Upper lobe of right lung (tissue), 1 donor: ENCODE data around the gene STON2. TPM values are rescaled to one million over a fixed set of nuclear protein-coding genes. Genes with fewer than 3 reads are reported as not detected.

Source experiments
- ATAC-seq: fragments of 200-7000 bp; cut with Tn5 transposase; one replicate; pipeline ENCODE4 v1.9.1; 2020; ENCODE audit warnings: mild to moderate bottlenecking, moderate library complexity
- DNase-seq: peaks from one replicate; pipeline ENCODE4 v3.0.0-alpha.2; 2020
- H3K27ac ChIP-seq: fragments of 200-600 bp; one replicate; pipeline ENCODE4 v1.8.0; 2022
- H3K27me3 ChIP-seq: fragments of 200-600 bp; one replicate; pipeline ENCODE4 v1.8.0; 2022; ENCODE audit warnings: mild to moderate bottlenecking
- H3K36me3 ChIP-seq: fragments of 200-600 bp; one replicate; pipeline ENCODE4 v1.8.0; 2022
- H3K4me1 ChIP-seq: fragments of 200-600 bp; one replicate; pipeline ENCODE4 v1.8.0; 2022
- H3K4me3 ChIP-seq: fragments of 200-600 bp; one replicate; pipeline ENCODE4 v1.8.0; 2022; ENCODE audit warnings: mild to moderate bottlenecking
- H3K9me3 ChIP-seq: fragments of 200-600 bp; one replicate; pipeline ENCODE4 v1.8.0; 2022
- intact Hi-C: fragments of 100-400 bp; cut with DNase I; formaldehyde crosslinking; loops from one replicate; pipeline ENCODE4 v1.11.0; 2022
- total RNA-seq: library from RNA; stranded (reverse); fragmentation: NEBNext Ultra II Directional; extraction: Animal tissue kit (Norgen Biotek cat#: 25700); gene quantifications from one replicate; pipeline ENCODE4 v1.2.1, GENCODE V29; 2021
- TF ChIP-seq, protein P1 (sequence below): fragments of 200-600 bp; IDR thresholded peaks from one replicate; pipeline ENCODE4 v1.8.0; 2022; ENCODE audit warnings: antibody characterized with exemption
- donor health status: DM: no; HTN: yes; CAD: no; lungs with severe emphysema.

Gene STON2
- total RNA-seq, 1 donor from 2014 or later, result 47.7 TPM

DNA sequence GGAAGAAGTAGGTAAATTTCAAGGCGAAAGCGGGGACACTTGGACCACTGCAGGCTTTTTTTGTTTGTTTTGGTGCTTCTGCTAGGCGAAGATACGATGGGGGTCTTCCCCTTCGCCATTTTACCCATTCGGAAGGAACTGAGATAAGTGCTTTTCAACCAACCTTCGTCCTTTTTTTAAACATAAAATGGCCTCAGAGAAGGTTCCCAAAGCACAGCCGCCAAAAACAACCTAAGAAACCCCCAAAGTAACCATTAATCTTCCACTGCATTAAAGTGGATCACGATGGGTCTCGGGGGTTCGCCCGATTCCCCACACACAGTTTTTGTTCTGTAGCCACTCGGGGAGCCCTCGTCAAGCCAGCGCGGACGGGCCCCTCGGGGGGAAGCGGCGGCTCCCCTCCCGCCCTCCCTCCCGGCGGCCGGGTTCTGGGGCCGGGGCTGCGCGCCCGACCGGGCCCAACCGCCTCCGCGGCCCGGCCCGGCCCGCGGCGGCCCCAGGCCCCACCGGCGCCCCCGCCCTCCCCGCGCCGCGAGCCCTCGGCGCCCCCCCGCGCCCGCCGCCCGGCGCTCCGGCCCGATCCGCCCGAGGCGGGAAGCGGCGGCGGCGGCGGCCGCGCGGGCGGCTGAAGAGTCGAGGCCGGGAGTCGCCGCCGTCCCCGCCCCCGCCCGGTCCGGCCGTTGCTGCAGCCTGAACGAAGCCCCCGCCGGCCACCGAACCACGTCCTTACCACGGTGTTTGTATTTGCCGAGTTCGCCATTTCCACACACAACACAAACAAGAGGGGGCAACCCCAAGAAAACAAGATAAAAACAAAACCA is 180.2 kb downstream of the STON2 start:
- Histone ChIP-seq H3K9me3 (no peaks in the 10 kb centered on the region), H3K27me3 (no peaks in the 10 kb centered on the region), H3K36me3 (peaks cover 16% of the 10 kb centered on the region), H3K4me3 (peak overlapping the region; percentile 83), H3K4me1 (peaks cover 21% of the 10 kb centered on the region), H3K27ac (peak overlapping the region; percentile 100)
- intact Hi-C loops, result no loop called here
- TF ChIP-seq, protein P1, sequence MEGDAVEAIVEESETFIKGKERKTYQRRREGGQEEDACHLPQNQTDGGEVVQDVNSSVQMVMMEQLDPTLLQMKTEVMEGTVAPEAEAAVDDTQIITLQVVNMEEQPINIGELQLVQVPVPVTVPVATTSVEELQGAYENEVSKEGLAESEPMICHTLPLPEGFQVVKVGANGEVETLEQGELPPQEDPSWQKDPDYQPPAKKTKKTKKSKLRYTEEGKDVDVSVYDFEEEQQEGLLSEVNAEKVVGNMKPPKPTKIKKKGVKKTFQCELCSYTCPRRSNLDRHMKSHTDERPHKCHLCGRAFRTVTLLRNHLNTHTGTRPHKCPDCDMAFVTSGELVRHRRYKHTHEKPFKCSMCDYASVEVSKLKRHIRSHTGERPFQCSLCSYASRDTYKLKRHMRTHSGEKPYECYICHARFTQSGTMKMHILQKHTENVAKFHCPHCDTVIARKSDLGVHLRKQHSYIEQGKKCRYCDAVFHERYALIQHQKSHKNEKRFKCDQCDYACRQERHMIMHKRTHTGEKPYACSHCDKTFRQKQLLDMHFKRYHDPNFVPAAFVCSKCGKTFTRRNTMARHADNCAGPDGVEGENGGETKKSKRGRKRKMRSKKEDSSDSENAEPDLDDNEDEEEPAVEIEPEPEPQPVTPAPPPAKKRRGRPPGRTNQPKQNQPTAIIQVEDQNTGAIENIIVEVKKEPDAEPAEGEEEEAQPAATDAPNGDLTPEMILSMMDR, result no peak
- DNase-seq (peak; percentile 81), ATAC-seq (peak; percentile 5)

DNA sequence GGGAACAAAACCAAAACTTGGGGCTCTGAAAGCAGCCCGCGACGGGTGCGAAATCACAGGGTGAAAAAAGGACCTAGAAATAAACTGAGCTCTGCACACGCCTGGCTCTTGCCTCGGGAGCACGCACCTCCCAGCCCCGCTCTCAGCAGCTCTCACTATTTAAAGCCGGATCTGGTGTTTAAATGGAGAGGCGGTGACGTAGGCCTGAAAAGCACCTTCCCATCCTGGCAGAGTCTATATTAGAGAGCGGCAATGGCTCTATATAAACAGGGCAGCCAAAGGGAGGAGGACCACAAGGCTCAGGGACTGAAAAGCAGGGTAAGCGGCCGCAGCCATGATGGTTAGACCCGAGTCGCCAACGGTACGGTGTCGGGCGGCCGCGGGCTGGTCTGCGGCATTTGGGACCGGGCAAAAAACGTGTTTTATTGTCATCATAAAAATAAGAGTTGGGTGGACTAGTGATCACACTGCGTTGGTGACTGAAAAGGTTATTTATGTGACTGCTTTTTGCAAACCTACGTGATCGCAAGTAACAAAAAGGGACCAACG is 180.8 kb downstream of the STON2 start:
- Histone ChIP-seq H3K36me3 (peaks cover 22% of the 10 kb centered on the region), H3K4me1 (peaks cover 21% of the 10 kb centered on the region), H3K27ac (peak overlapping the region; percentile 99), H3K27me3 (no peaks in the 10 kb centered on the region), H3K9me3 (no peaks in the 10 kb centered on the region), H3K4me3 (peak overlapping the region; percentile 83)
- TF ChIP-seq, protein P1, result no peak
- DNase-seq, result peak; percentile 89
- peak; percentile 78 for ATAC-seq
- intact Hi-C loops, result no loop called here

DNA sequence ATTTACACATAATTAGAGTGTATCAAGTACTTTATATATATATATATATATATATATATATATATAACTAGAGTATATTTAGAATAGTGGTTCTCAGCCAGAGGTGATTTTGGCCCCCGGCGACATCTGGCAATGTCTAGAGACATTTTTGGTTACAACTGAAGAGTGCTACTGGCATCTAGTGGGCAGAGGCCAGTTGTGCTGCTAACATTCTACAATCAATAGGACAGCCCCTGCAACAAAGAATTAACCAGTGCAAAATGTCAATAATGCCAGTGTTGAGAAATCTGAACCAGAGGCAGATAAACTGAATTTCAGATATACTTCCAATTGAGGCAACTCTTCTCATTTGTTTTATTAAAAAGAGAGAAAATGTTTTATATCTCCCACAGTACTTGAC is 188.3 kb downstream of the STON2 start:
- peak; percentile 76 for ATAC-seq
- intact Hi-C loops, result no loop called here
- H3K27ac ChIP-seq, result no peak overlapping the region
- H3K4me1 ChIP-seq, result no peaks in the 10 kb centered on the region
- TF ChIP-seq, protein P1, result peak; percentile 51
- DNase-seq, result no peak
- no peaks in the 10 kb centered on the region for H3K9me3 ChIP-seq
- no peaks in the 10 kb centered on the region for H3K27me3 ChIP-seq
- H3K36me3 ChIP-seq, result peaks cover 70% of the 10 kb centered on the region
- H3K4me3 ChIP-seq, result no peak overlapping the region

Other genes with a start within 250 kb of the STON2 start
- 24.0 TPM for gene GTF2A1, start 179.4 kb downstream of the STON2 start, total RNA-seq
- gene SEL1L, start 133.5 kb upstream of the STON2 start, total RNA-seq, result 108 TPM